HG03354 (cell line): ENCODE measurements around the gene ACAP3.
"Not testable (repeated sequence)": the region's sequence is repeated elsewhere in the genome, so short reads cannot be mapped to it uniquely, and the experiment has no call there.

Experiments used
- ATAC-seq: cut with Tn5 transposase; IDR thresholded peaks from one replicate; pipeline ENCODE4 v1.9.1; 2021; ENCODE audit warnings: mild to moderate bottlenecking; ENCODE audit not compliant: unreplicated experiment, poor library complexity, severe bottlenecking

ACAP3 gene

DNA sequence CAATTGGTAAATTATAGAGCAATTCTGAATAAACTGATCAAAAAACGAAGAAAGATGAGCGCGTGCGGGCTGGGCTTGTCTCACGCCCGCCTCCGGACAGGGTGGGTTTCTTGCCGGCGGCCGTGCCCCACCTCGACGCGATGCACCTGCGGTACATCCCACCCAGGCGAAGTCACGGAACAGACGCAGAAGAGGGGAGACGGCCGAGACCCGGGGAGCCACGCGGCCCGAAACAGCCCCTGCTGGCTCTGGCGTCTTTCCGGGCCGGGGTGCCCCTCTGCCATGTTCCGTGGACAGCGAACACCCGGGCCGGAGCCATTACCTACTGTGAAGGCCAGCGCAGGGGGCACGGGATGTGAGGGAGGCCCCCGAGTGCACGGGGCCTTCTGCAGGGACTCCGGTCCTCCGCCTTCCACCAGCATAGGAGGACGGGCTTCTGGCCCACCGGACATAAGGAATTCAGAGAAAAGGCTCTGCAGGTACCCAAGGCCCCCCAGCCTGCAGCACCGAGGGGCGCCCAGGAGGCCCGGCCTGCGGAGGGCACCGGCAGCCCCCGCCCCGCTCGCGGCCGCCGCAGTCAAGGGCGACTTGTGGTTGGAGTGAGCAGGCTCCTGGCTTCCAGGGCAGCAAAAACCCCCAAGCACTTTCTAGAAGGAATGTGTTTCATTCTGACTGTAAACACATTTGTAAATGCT is 53.6 kb downstream of the ACAP3 start:
- no peak for ATAC-seq

DNA sequence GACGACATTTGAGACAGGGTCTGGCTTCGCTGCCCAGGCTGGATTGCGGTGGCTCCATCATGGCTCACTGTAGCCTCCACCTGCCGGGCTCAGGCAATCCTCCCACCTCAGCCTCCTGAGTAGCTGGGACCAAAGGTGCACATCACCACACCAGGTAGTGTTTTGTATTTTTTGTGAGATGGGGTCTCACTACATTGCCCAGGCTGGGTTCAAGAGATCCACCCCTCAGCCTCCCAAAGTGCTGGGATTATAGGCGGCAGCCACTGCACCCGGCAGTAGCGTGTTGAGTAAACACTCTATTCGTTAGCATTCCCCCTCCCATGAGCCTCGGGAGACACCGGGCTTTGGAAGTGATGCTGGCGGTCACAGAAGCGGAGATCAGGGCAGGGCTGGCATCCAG is 54.4 kb downstream of the ACAP3 start:
- ATAC-seq, result no peak

DNA sequence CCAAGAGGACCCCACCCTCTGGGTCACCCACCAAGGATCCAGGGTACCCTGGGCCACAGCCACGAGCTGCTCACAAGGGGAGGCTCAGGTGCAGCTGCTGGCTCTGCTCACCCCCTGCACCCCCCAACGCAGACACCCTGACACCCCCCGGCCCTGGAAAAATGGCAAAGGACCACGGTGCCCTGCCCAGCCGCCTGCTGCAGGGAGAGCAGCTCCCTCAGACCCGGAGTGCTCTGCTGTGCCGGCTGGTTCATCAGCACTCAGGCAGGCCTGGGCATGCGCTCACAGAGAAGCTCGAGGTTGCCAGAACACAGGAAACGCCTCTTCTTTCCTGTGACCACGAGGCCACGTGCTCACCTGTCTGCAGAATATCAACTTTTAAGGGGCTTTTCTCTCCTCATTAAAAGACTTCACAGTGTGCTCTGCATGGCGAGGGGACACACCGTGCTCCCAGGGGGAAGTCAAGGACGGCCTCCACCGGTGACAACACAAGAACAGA is 56.9 kb downstream of the ACAP3 start:
- ATAC-seq, result no peak

DNA sequence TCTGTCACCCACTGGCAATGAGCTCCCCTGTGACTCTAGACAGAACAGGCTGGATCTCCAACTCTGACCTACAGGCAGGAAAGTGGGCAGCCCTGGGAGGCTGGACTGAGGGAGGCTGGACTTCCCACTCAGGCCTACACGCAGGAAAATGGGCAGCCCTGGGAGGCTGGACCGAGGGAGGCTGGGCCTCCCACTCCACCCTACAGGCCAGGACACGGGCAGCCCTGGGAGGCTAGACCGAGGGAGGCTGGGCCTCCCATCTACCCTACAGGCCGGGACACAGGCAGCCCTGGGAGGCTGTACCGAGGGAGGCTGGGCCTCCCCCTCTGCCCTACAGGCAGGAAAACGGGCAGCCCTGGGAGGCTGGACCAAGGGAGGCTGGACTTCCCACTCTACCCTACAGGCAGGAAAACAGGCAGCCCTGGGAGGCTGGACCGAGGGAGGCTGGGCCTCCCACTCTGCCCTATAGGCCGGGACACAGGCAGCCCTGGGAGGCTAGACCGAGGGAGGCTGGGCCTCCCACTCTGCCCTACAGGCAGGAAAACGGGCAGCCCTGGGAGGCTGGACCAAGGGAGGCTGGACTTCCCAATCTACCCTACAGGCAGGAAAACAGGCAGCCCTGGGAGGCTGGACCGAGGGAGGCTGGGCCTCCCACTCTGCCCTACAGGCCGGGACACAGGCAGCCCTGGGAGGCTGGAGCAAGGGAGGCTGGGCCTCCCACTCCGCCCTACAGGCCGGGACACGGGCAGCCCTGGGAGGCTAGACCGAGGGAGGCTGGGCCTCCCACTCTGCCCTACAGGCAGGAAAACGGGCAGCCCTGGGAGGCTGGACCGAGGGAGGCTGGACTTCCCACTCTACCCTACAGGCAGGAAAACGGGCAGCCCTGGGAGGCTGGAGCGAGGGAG is 59.5 kb downstream of the ACAP3 start:
- not testable (repeated sequence) for ATAC-seq

DNA sequence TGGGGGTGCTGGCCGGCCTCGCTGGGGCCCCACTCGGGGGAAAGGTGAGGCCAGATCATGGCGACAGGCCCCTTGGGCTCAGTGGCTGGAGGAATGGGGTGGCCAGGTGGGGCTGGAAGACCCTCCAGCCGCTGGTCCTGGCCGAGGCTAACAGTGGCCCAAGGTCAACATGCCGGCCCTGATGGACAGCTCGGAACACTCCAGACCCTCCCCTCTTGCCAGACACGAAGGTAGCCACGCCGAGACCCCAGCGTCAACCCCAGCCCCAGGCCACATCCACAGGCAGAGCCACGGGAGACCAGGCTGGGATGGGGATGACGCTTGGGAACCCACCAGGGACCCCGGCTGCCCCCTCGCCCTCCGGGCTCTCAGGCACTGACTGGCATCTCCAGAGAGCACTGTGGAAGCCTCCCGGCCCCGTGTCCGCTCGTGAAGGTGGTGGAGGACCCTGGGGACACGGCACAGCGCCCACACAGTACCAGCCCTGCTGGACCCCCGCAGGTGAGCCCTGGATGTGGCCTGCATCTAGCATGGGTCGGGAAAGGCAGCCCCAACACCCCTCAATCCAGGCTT is 60.3 kb downstream of the ACAP3 start:
- no peak for ATAC-seq

DNA sequence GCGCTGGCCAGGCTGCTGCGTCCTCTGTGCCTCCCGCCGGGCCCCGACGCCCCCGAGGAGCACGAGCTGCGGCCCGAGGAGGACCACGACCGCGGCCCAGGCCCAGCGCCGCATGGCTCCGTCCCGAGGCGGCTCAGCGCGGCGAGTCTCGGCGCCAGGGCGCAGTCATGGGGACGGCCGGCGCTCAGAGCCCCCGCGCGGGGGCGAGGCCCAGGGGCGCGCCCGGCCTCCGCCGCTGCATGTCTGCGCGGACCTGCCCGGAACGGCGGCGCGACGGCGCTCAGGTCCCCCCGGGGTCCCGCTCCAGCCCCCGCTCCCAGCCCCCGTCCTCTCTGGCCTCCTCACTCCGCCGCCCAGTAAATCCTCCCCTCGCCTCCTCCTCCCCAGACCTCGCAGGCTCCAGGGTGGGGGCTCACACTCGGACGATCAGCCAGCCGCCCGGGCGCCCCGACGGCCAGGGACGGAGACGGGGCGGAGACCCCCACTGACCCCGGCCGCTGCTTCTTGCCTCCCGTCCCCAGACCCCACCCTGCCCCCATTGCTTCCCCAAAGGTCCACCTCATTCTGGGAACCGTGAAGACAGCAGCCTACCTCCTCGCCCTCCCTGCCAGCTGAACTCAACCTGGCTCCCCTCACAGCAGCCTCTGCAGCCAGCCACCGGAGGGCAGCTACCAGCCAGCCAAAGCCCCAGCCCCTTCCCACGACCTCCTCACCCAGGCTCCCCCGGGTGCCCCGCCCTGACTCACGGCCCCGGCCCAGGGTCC is 61.0 kb downstream of the ACAP3 start, which contains the start of gene C1QTNF12:
Gene C1QTNF12, minus strand, starts transcription at position 146 of the 764 bp plus-strand sequence. Its CDS starts 32 bp downstream, at position 114.
- no peak for ATAC-seq

DNA sequence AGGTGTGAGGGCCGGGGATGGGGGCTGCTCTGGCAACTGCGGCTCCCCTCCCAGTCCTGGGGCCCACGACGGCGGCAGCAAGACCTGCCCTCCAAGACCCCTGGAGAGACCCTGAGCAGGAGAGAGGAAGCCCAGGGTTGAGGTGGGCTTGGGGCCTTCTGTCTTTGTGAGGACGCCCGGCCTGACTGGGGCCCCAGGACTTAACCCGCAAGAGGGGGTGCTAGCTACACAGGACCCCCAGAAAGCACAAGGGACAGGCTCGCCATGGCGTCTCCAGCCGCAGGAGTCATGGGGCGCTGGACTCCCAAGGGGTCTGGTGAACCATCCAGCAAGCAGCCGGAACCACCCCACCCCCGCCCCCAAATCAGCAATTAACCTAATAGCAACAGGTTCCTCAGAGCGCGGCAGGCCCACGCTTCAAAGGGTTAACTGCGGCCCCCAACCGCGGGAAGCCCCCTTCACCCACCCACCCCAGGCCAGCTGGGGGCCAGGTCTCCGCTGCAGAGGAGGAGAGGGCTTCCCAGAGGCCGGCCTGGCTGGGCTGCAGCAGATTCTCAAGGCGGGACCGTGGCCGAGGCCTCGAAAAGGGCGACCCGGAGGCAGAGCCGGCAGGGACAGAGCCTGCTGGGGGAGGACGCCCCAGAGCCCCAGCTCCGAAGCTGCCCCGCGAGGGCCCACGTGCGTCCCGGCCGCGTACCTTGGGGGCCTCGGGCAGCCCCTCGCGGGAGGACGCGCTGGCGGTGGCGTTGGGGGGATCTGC is 61.7 kb downstream of the ACAP3 start:
- no peak for ATAC-seq

DNA sequence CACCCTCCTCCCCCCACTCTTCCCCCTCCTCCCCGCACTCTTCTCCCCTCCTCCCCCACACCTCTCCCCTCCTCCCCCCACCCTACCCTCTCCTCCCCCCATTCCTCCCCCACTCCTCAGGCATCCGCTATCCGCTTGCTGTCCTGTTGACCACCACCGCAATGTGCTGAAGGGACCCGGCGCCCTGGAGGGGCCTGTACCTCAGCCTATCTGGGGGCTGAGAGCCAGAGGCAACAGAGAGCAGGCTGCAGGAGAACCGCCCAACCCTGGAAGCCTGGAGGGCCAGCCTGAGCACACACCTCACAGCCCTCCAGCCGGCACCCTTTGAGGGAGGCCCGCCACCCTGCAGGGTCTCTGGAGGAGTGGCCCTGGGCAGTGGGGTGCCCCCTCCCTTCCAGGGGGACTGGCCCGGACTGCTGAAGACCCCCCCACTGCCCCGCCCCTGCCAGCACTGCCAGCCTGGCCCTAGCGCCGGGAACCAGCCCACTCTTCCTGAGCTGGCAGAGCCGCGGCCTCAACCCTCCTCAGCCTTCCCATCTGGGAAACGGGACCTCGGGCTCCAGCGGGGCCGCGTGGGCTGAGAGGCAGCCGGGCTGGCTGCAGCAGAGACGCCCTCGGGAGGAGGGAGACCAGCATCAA is 62.4 kb downstream of the ACAP3 start:
- no peak for ATAC-seq

DNA sequence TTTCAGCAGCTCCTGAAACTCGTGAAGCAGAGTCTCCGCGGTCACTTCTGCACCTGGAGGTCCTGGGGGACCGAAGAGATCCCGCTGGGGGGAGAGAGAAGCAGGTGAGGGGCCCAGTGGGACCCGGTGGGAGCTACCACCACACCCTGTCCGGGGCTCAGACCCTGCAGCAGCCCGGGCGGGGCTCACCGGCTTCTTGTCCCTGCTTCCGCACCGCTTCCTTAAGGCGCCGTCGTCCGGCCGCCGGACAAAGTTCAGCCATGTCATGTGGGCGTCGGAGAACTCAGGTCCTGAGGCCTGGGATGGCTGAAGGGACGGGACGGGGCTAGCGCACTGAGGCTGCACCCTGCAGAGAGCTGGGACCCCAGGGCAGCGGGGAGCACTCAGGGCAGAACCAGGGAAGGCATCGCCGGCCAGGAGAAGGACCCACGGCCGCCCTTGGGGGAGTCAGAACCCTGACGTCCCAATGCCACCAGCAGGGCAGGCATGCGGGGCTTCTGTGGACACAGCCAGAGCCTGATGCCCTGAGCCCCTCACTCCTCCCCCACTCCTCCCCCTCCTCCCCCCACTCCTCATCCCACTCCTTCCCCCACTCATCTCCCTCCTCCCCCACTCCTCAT is 63.4 kb downstream of the ACAP3 start:
- ATAC-seq, result no peak

DNA sequence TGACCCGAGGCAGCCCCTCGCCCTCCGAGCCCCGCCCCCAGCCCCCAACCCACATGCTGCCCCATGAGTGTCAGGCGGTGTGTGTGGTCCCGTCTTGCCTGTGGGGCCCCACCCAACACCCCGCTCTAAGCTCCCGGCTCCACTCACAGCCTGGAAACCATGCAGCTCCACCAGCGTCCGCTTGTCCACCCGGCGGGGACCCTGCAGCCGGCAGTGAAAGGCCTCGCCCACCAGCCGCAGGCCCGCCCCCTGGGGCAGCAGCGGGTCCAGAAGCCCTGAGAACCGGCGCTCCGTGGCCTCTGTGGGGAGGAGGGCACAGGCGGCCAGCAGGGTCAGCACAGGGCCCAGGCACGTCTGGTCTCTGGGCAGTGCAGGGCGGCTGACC is 63.9 kb downstream of the ACAP3 start:
- ATAC-seq, result no peak

DNA sequence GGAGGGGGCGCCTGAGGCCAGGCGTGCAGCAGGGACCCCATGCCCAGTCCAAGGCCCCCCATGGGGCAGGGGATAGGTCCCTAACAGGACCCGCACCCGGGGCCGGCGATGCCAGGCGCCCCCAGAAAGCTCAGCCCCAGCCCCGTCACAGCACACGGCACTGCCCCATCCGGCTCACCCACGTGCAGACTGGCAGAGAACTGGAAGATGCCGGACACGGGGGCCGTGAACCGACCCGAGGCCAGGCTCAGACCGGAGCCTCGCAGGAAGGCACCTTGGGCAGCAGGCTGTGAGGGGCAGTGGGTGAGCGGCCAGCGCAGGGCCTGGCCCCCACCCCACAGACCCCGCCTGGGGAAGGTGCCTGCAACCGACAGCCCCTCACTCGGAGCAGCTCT is 64.5 kb downstream of the ACAP3 start:
- ATAC-seq, result no peak

DNA sequence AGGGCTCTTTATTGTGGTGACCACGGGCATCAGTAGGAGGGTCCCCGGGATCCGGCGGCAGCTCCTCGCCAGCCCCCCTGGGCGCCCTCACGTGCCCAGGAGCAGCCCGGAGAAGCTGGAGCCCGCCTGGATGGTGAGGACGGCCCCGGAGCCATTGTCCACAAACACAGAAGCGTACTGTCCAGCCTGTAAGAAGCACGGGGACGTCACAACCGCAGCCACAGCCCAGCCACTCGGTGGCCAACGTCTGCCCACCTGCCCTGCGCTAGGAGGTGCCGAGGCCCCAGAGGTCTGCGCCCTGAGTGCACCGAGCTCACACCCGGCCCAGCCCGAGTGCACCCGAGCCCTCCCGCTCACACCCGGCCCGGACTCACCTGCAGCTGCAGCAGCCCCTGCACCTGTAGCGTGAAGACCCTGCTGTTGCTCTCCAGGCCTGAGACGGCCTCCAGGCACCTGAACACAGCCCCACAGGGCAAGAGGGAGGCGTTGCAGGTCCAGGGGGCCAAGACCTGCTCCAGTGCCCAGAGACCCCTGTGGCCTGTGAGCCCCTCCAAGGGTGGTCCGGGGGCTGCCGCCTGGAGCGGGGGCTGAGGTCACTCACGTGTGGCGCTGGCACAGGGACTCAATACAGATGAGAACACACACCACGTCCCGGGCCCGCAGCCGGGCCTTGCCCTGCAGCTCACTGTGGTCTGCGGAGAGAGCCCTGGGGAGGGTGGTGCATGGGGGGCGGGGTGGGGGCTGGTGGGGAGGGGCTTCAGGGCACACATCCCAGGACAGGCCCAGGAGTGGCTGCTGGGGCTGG is 65.1 kb downstream of the ACAP3 start:
- ATAC-seq, result no peak
